OCI-LY7 (cell line): Measurements from ENCODE around the gene DEFB121.

Source experiments
- CTCF ChIP-seq: fragments of 200-600 bp; sonication (generic); conservative IDR thresholded peaks from 2 replicates; pipeline ENCODE4 v1.5.1; 2014; ENCODE audit warnings: mild to moderate bottlenecking, antibody characterized with exemption, low read length, moderate library complexity, mixed read lengths
- EZH2phosphoT487 ChIP-seq: fragments of 200-600 bp; sonication (generic); IDR thresholded peaks from 2 replicates; pipeline ENCODE4 v1.6.1; 2018; ENCODE audit warnings: low read depth, borderline replicate concordance, mild to moderate bottlenecking, mixed run types, antibody characterized with exemption, low read length, moderate library complexity, mixed read lengths

GRCh38 chr20:31446084-31446819 is 40.2 kb upstream of the DEFB121 start:
- TF ChIP-seq CTCF (no peak), EZH2phosphoT487 (no peak)
